Right lobe of liver (tissue), 6 donors: ENCODE data around the gene ZIC1. TPM values are rescaled to one million over a fixed set of nuclear protein-coding genes. Genes with fewer than 3 reads are reported as not detected.

Experiments
- ATAC-seq, 4 donors: fragments of 200-7000 bp; cut with Tn5 transposase; one replicate each; pipeline ENCODE4 v1.9.1; 2020; ENCODE audit warnings: mild to moderate bottlenecking in 4 of 4, moderate library complexity in 4 of 4
- DNase-seq, 3 donors: peaks; one replicate each; pipeline ENCODE4 v3.0.0-alpha.2; 2020
- H3K27ac ChIP-seq, 3 donors: fragments of 200-600 bp; one replicate each; pipeline ENCODE4 v1.8.0; 2022
- H3K27me3 ChIP-seq, 2 donors: fragments of 200-600 bp; one replicate each; pipeline ENCODE4 v1.8.0; 2022
- H3K36me3 ChIP-seq, 4 donors: fragments of 200-600 bp; sonication (generic) in 1 of 4; one replicate each; pipeline versions ENCODE4 v1.5.1 to v1.8.0; 2017 to 2022; ENCODE audit warnings: control low read depth in 1 of 4
- H3K4me1 ChIP-seq, 4 donors: fragments of 200-600 bp; sonication (generic) in 1 of 4; one replicate each; pipeline versions ENCODE4 v1.5.1 to v1.8.0; 2017 to 2022; ENCODE audit warnings: control low read depth in 1 of 4
- H3K4me3 ChIP-seq, 3 donors: fragments of 200-600 bp; one replicate each; pipeline ENCODE4 v1.8.0; 2022
- H3K9me3 ChIP-seq, 4 donors: fragments of 200-600 bp; sonication (generic) in 1 of 4; one replicate each; pipeline versions ENCODE4 v1.5.1 to v1.8.0; 2017 to 2022; ENCODE audit warnings: control low read depth in 1 of 4
- POLR2A ChIP-seq: fragments of 450-650 bp; IDR thresholded peaks from one replicate; pipeline ENCODE4 v1.6.1; 2017; ENCODE audit warnings: antibody characterized with exemption, mild to moderate bottlenecking
- WGBS: methylation state at CpG from one replicate; pipeline ENCODE4 v1.1.6; 2018; ENCODE audit warnings: low coverage, low lambda C conversion rate; ENCODE audit not compliant: insufficient coverage; ENCODE audit errors: missing lambda C conversion rate; 5-methylcytosine and 5-hydroxymethylcytosine counted together
- intact Hi-C, 2 donors: fragments of 100-400 bp; cut with DNase I; formaldehyde crosslinking; loops; one replicate each; pipeline versions ENCODE4 v1.11.2 to v1.14.1; 2022
- total RNA-seq, 6 experiments: library from RNA; depleted of rRNA in 2 of 6; stranded (reverse); fragments of >200 nt in 2 of 6; fragmentation: NEBNext Ultra II Directional in 3 of 6; extraction: Animal tissue kit (Norgen Biotek cat#: 25700) in 3 of 6; gene quantifications; one replicate each; pipeline versions ENCODE4 v1.1.0 to v1.2.4, GENCODE V29; 2016 to 2023
- TF ChIP-seq, protein P1 (sequence below), 4 donors: fragments of 200-600 bp in 3 of 4; fragments of 450-650 bp in 1 of 4; IDR thresholded peaks; one replicate each; pipeline versions ENCODE4 v1.5.1 to v1.8.0; 2016 to 2022; ENCODE audit warnings: antibody characterized with exemption in 4 of 4, mild to moderate bottlenecking in 2 of 4
- donor health status: DM: no; HTN: yes; CAD: no.
- donor health status: DM: no; HTN: no; CAD: no.
- donor health status: DM: no; HTN: no; CAD: no.
- donor health status: DM: no; HTN: yes; CAD: no.
- donor health status: DM: no; HTN: yes; CAD: no.

Gene ZIC1
- total RNA-seq, 6 experiments from 2014 or later: 1.1 to 14.6 (median 9.6) TPM

DNA sequence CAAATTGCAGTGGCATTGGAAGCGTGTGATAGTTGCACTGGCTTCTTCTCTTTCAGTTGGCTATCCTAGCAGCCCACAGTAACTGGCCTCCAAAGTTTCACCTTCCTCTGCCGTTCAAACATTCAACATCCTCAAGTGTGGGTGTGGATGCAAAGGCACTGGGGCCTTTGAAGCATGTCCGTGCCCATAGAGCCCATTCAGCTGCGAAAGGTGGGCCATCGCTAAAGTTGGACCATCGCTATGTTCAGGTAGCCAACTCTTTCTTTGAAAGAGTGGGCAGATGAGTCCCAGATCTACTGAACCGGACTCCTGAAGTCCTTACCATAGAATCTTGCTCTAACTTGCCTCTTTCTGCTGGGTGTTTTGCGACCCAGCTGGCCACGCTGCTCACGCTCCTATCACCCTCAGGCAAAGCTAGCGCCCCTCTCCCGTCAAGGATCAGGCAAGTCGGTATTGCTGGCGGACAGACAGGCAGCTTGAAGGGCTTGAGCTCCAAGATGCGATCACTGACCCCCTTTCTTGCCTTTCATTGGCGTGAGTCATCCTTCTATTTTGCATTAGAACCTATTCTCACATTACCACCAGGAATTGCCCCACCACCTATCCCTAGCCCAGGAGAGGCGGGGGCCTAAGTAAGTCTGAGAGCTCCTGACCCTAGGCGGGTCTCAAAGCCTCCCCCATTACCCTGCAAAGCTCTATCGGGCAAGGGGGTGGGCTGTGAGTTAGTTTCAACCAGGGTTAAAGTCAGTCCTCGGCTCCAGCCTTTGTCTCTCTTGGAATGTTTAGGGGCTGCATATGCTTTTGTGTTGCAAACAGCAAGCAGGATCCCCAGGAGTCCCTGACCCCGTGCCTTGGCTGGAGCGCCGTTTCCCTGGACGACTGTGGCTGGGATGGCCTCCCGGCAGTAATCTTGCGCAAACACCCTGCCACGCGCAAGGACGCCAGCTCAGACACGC is 31.5 kb upstream of the ZIC1 start:
- intact Hi-C loops: no loop called here
- ATAC-seq (no peak), DNase-seq (no peak)
- no peak for TF ChIP-seq POLR2A
- TF ChIP-seq, protein P1, sequence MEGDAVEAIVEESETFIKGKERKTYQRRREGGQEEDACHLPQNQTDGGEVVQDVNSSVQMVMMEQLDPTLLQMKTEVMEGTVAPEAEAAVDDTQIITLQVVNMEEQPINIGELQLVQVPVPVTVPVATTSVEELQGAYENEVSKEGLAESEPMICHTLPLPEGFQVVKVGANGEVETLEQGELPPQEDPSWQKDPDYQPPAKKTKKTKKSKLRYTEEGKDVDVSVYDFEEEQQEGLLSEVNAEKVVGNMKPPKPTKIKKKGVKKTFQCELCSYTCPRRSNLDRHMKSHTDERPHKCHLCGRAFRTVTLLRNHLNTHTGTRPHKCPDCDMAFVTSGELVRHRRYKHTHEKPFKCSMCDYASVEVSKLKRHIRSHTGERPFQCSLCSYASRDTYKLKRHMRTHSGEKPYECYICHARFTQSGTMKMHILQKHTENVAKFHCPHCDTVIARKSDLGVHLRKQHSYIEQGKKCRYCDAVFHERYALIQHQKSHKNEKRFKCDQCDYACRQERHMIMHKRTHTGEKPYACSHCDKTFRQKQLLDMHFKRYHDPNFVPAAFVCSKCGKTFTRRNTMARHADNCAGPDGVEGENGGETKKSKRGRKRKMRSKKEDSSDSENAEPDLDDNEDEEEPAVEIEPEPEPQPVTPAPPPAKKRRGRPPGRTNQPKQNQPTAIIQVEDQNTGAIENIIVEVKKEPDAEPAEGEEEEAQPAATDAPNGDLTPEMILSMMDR (IDR thresholded peaks at IDR 0.05): no peak
- H3K9me3 ChIP-seq: no peaks in the 10 kb centered on the region
- no peaks in the 10 kb centered on the region for H3K36me3 ChIP-seq
- peaks cover 4 to 61% of the 10 kb centered on the region in 2 donors for H3K27me3 ChIP-seq
- no peak overlapping the region for H3K4me3 ChIP-seq
- no peak overlapping the region for H3K27ac ChIP-seq
- no peaks in the 10 kb centered on the region for H3K4me1 ChIP-seq
- WGBS: 6% methylated on average over 23 of the region's 30 CpGs

GRCh38 chr3:147379651-147380050 is 29.5 kb upstream of the ZIC1 start:
- Histone ChIP-seq H3K36me3 (no peaks in the 10 kb centered on the region), H3K9me3 (no peaks in the 10 kb centered on the region), H3K4me3 (no peak overlapping the region), H3K27me3 (peaks cover 18 to 70% of the 10 kb centered on the region in 2 donors), H3K27ac (no peak overlapping the region), H3K4me1 (no peaks in the 10 kb centered on the region)
- intact Hi-C loops: no loop called here
- WGBS: 10% methylated on average over 7 of the region's 10 CpGs
- ATAC-seq: no peak
- TF ChIP-seq, protein P1 (IDR thresholded peaks at IDR 0.05): no peak
- no peak for TF ChIP-seq POLR2A
- no peak for DNase-seq

- Histone ChIP-seq H3K4me1 (no peaks in the 10 kb centered on the region), H3K27ac (no peak overlapping the region), H3K27me3 (peaks cover 20 to 70% of the 10 kb centered on the region in 2 donors), H3K36me3 (no peaks in the 10 kb centered on the region), H3K4me3 (no peak overlapping the region), H3K9me3 (no peaks in the 10 kb centered on the region)
- TF ChIP-seq, protein P1 (IDR thresholded peaks at IDR 0.05): no peak
- TF ChIP-seq POLR2A: no peak
- no peak for ATAC-seq
- no peak for DNase-seq
- 5% methylated on average over 15 of the region's 26 CpGs for WGBS
- intact Hi-C loops: no loop called here
Observed at GRCh38 chr3:147380387-147380951, 28.7 kb upstream of the ZIC1 start.

DNA sequence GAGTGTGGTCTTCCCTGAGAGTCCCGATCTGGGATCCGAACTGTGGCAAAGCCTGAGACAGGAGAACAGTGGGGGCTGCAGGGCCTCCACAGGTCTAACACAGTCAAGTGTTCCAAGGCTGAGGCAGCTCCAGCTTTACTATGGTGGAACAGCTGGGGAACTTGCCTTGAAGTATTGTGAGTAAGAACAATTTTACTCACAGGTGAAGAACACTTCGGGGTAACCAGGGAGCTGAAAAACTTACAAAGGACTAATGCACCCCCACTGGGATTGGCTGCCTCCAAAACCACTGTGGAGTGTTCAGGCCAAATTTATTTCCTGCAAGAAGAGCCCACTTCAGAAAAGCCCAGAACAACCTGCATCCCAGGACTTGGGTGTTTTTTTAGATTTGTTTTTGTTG is 28.2 kb upstream of the ZIC1 start:
- DNase-seq (no peak), ATAC-seq (no peak)
- intact Hi-C loops: no loop called here
- H3K27ac ChIP-seq: no peak overlapping the region
- H3K36me3 ChIP-seq: no peaks in the 10 kb centered on the region
- WGBS: 7% methylated on average over 2 of the region's 3 CpGs
- no peak overlapping the region for H3K4me3 ChIP-seq
- no peaks in the 10 kb centered on the region for H3K9me3 ChIP-seq
- TF ChIP-seq POLR2A: no peak
- TF ChIP-seq, protein P1 (IDR thresholded peaks at IDR 0.05): no peak
- peaks cover 20 to 70% of the 10 kb centered on the region in 2 donors for H3K27me3 ChIP-seq
- no peaks in the 10 kb centered on the region for H3K4me1 ChIP-seq
